Thymus (tissue), 11 donors: ENCODE measurements around the gene APP. TPM values are rescaled to one million over a fixed set of nuclear protein-coding genes. Genes with fewer than 3 reads are reported as not detected.
"Not testable (repeated sequence)": the region's sequence is repeated elsewhere in the genome, so short reads cannot be mapped to it uniquely, and the experiment has no call there.

ENCODE experiments used
- DNase-seq, 9 donors: peaks; one replicate each; pipeline ENCODE4 v3.0.0-alpha.2; 2013; ENCODE audit warnings: low spot score in 9 of 9, low read depth in 6 of 9, missing footprints in 1 of 9
- H3K27ac ChIP-seq, 2 donors: one replicate each; pipeline ENCODE4 v1.5.1; 2013; ENCODE audit warnings: control low read depth in 1 of 2, low read depth in 1 of 2, low read length in 1 of 2, mild to moderate bottlenecking in 1 of 2, moderate library complexity in 1 of 2
- H3K27me3 ChIP-seq, 2 donors: one replicate each; pipeline ENCODE4 v1.5.1; 2013; ENCODE audit warnings: low read length in 1 of 2; ENCODE audit not compliant: control insufficient read depth in 2 of 2, insufficient read depth in 1 of 2
- H3K36me3 ChIP-seq, 2 donors: one replicate each; pipeline ENCODE4 v1.5.1; 2013; ENCODE audit warnings: low read length in 1 of 2, mild to moderate bottlenecking in 1 of 2, moderate library complexity in 1 of 2; ENCODE audit not compliant: control insufficient read depth in 2 of 2, insufficient read depth in 2 of 2
- H3K4me1 ChIP-seq, 2 donors: one replicate each; pipeline ENCODE4 v1.5.1; 2013; ENCODE audit warnings: low read length in 2 of 2; ENCODE audit not compliant: control insufficient read depth in 2 of 2, insufficient read depth in 2 of 2
- H3K4me3 ChIP-seq, 2 donors: one replicate each; pipeline ENCODE4 v1.5.1; 2013; ENCODE audit warnings: low read length in 2 of 2, control low read depth in 1 of 2, mild to moderate bottlenecking in 1 of 2
- H3K9me3 ChIP-seq, 2 donors: one replicate each; pipeline ENCODE4 v1.5.1; 2013; ENCODE audit warnings: low read length in 1 of 2, mild to moderate bottlenecking in 1 of 2; ENCODE audit not compliant: control insufficient read depth in 2 of 2, insufficient read depth in 1 of 2
- WGBS: extraction: QIAGEN DNeasy Blood & Tissue Kit; methylation state at CpG from one replicate; pipeline ENCODE4 v1.1.7; 2013; 5-methylcytosine and 5-hydroxymethylcytosine counted together
- polyA plus RNA-seq: library from polyadenylated mRNA; stranded (reverse); fragments of 200-250 nt; gene quantifications from one replicate; pipeline ENCODE4 v1.2.3, GENCODE V29; 2013
- total RNA-seq: library from RNA; stranded (reverse); fragments of 120-200 nt; gene quantifications from one replicate; pipeline ENCODE4 v1.2.4, GENCODE V29; 2013
- donor health status: healthy.

Gene APP
- total and polyA plus RNA-seq, 2 donors: 110 to 152 TPM

DNA sequence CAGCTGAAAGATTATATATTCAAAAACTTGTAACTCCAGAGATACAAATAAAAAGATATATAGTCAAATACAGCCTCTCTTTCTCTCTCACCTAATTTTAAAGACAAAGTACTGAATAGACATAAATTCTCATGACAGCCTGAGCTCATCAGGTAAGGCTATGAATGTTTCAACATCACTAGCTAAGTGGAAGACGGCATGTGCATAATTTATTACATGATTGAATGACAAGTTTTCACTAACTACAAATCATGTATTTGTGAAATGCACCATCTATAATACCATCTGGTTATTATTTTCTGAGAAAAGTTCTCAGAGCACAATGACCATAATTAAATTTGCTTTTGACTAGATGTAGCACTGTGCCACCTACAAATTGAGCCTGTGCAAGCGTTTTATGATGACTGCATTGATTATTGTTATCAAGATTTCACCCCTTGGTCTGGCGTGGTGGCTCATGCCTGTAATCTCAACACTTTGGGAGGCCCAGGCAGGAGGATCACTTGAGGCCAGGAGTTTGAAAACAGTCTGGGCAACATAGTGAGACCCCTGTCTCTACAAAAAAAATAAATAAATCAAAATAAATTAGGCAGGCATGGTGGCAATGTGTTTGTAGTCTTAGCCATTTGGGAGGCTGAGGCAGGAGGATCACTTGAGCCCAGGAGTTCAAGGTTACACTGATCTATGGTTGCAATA lies 128.2 kb downstream of the APP start:
- DNase-seq: no peak
- H3K4me1 ChIP-seq: no peaks in the 10 kb centered on the region
- no peaks in the 10 kb centered on the region for H3K27me3 ChIP-seq
- 96% methylated on average over 3 of the region's 3 CpGs for whole genome bisulfite sequencing
- H3K4me3 ChIP-seq: no peak overlapping the region
- no peaks in the 10 kb centered on the region for H3K9me3 ChIP-seq
- H3K36me3 ChIP-seq: peaks cover 3 to 7% of the 10 kb centered on the region in 2 donors
- H3K27ac ChIP-seq: no peak overlapping the region

DNA sequence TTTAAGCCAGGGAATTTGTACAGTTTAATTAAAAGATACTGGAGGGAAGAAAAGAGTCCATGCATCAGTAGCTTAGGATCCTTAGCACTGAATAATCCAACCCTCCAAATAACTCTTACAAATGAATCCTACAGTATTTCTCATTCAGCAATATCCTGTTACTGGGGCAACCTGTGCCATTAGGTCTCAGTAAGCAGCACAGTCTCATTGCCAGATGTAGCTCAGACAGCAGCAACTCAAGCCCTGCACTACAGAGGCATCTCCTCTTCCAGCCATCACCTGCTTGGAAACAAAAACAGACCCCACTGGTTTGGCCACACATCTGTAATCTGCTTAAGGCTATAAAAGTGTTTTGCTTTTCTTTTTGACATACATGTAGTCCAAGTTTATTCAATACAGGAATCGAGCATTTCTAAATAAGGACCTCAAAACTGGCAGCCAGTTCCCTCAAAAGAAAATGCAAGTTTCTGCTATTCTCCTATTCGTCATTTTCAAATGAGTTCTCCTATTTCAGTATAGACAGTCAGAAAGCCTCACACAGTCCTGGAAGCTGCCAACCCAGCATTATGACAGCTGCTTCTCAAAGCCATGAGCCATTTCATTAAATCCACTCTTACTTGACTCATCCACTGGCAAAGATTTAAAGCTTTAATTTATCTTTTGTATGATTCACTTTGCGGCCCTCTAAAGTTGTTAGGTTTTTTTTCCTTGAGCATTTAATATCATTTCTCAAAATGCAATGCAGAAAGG lies 129.0 kb downstream of the APP start:
- no peak overlapping the region for H3K27ac ChIP-seq
- no peaks in the 10 kb centered on the region for H3K4me1 ChIP-seq
- no peak for DNase-seq
- no peaks in the 10 kb centered on the region for H3K27me3 ChIP-seq
- peaks cover 3 to 4% of the 10 kb centered on the region in 2 donors for H3K36me3 ChIP-seq
- H3K9me3 ChIP-seq: no peaks in the 10 kb centered on the region
- WGBS: 94% methylated on average over 3 of the region's 3 CpGs
- H3K4me3 ChIP-seq: no peak overlapping the region

DNA sequence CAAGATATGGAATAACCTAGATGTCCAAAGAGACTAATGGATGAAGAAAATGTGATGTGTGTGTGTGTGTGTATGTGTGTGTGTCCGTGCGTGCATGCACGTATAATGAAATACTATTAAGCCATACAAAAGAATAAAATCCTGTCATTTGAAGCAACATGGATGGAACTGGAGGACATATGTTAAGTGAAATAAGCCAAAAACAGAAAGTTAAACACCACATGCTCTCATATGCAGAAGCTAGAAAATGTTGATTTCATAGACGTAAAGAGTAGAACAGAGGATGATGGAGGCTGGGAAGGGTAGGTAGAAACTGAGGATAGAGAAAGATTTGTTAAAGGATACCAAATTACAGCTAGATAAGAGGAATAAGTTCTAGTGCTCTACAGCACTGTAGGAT lies 133.7 kb downstream of the APP start:
- Histone ChIP-seq H3K4me3 (no peak overlapping the region), H3K4me1 (no peaks in the 10 kb centered on the region), H3K36me3 (no peaks in the 10 kb centered on the region), H3K27ac (no peak overlapping the region), H3K27me3 (no peaks in the 10 kb centered on the region), H3K9me3 (no peaks in the 10 kb centered on the region)
- WGBS: 99% methylated on average over 4 of the region's 4 CpGs
- DNase-seq: no peak

DNA sequence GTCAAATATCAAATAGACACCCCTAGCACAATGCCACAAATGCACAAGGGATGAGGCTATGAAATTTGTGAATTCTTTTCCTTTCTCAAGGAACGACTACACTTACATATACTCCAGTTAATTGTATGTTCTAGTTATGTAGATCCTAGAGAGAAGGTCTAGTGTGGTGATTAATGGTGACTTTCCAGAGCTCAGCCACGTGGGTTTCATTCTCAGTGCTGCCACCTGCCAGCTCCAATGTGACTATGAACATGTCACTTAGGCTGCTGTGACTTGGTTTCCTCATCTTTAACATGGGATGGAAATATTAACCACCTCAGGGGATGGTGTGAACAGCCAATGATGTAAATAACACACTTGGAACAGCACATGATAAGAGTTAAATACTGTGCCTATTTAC lies 138.3 kb downstream of the APP start:
- no peak for DNase-seq
- no peaks in the 10 kb centered on the region for H3K4me1 ChIP-seq
- H3K36me3 ChIP-seq: no peaks in the 10 kb centered on the region
- no peak overlapping the region for H3K4me3 ChIP-seq
- H3K27ac ChIP-seq: no peak overlapping the region
- no peaks in the 10 kb centered on the region for H3K9me3 ChIP-seq
- WGBS: 97% methylated on average over 2 of the region's 2 CpGs
- no peaks in the 10 kb centered on the region for H3K27me3 ChIP-seq

DNA sequence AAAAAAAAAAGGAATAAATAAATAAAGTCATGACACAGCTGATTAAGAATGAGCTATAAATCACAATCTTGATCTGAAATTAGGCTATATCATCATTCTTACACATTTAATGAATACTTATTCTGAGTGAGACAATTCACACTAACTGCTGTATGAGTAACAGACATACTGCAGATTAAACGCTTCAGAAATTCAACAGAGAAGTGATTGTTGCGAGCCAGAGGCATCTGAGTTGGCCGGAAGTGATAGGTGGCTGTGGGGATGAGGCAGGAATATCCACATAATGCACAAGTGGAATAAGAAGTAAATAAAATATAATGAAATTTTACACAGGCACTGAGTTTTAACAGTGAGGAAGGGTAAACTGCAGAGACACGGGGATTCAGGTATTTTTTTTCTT lies 142.4 kb downstream of the APP start:
- Histone ChIP-seq H3K4me1 (no peaks in the 10 kb centered on the region), H3K27me3 (no peaks in the 10 kb centered on the region), H3K36me3 (peaks cover 0 to 2% of the 10 kb centered on the region in 2 donors), H3K9me3 (no peaks in the 10 kb centered on the region), H3K4me3 (no peak overlapping the region), H3K27ac (no peak overlapping the region)
- over 99% methylated on average over 4 of the region's 4 CpGs for WGBS
- no peak for DNase-seq

DNA sequence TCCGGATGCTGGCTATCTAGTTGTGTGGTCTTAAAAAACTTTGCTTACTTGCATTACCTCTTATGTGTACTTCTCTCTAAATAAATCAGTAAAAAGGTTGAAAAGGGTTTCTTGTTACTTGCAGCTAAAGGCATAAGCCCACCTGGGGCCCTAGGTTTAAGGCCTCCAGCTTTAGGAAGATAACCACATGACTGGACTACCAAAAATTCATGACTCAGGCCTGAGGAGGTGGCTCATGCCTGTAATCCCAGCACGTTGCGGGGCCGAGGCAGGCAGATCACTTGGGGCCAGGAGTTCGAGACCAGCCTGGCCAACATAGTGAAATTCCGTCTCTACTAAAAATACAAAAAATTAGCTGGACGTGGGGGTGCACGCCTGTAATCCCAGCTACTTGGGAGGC lies 142.9 kb downstream of the APP start:
- Histone ChIP-seq H3K27me3 (no peaks in the 10 kb centered on the region), H3K4me3 (no peak overlapping the region), H3K4me1 (no peaks in the 10 kb centered on the region), H3K36me3 (peaks cover 0 to 2% of the 10 kb centered on the region in 2 donors), H3K9me3 (no peaks in the 10 kb centered on the region), H3K27ac (no peak overlapping the region)
- no peak for DNase-seq
- 99% methylated on average over 8 of the region's 8 CpGs for WGBS

DNA sequence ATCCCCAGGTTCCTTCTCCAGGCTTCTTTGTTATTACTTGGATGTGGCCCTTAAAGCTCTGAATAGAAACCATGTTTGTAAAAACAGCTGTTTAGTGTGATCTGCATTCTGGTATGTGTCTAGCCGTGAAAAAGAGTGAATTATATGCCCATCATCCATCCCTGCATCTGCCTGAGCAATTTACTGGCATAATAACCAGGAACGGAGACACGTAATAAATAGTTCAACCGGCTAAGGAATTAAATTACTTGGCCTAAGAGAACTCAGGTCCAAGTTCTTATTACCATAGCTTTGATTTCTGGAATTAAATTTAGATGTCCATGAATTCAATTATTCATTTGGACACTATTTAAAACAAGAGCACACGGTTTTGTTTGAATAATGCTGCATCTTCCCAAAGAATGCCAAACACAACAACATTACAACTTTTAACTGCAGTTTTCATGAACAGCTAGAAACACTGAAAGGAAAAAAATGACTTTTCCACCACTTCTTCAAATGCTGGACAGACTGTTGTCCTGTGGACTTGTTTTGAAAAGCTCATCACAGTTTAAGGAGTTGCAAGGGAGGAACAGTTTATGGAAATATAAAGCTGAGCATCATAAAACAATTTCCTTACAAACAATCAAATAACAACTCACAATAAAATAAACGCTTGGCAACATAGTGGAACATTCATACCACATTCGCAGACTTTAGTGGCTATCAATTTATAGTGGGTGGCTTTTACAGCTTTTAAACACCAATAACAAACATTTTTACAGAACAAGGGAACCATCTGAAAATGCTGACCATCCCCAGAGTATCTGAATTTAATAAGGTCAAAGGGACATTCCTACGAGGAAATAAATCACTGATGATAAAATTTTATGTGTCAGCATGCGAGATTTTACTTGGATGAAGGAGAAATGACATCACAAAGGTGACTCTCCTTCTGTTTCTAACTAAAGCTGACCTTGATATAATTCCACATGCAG lies 144.7 kb downstream of the APP start:
- Histone ChIP-seq H3K9me3 (no peaks in the 10 kb centered on the region), H3K4me3 (no peak overlapping the region), H3K27ac (no peak overlapping the region), H3K36me3 (peaks cover 6 to 7% of the 10 kb centered on the region in 2 donors), H3K4me1 (no peaks in the 10 kb centered on the region), H3K27me3 (no peaks in the 10 kb centered on the region)
- WGBS: 95% methylated on average over 9 of the region's 9 CpGs
- no peak for DNase-seq

DNA sequence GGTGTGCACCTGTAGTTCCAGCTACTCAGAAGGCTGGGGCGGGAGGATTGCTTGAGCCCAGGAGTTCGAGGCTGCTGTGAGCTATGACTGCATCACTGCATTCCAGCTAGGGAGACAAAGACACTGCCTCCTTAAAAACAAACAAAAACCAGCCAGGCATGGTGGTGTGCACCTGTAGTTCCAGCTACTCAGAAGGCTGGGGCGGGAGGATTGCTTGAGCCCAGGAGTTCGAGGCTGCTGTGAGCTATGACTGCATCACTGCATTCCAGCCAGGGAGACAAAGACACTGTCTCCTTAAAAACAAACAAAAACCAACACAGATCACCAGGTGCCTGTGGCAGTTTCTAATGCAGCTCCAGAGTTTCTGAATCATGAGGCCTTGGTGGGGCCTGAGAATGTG lies 147.2 kb downstream of the APP start:
- H3K4me1 ChIP-seq: not testable (repeated sequence)
- 98% methylated on average over 4 of the region's 4 CpGs for WGBS

More for the DNA sequence above, 147.2 kb downstream of the APP start:
- H3K4me3 ChIP-seq, H3K36me3 ChIP-seq, DNase-seq, H3K27me3 ChIP-seq, H3K27ac ChIP-seq, H3K9me3 ChIP-seq: not testable (repeated sequence)
